Right ventricle myocardium superior (tissue), 1 donor: ENCODE data around the gene TMEM94. TPM values are rescaled to one million over a fixed set of nuclear protein-coding genes. Genes with fewer than 3 reads are reported as not detected.
A peak's percentile ranks its signal among the peaks of the same experiment; 100 is the strongest.

Experiments
- ATAC-seq: fragments of 200-7000 bp; cut with Tn5 transposase; one replicate; pipeline ENCODE4 v1.9.1; 2020; ENCODE audit warnings: mild to moderate bottlenecking; ENCODE audit not compliant: poor library complexity
- DNase-seq: peaks from one replicate; pipeline ENCODE4 v3.0.0-alpha.2; 2020
- intact Hi-C: fragments of 100-400 bp; cut with DNase I; formaldehyde crosslinking; loops from one replicate; pipeline ENCODE4 v1.11.2; 2022
- total RNA-seq: library from RNA; stranded (reverse); fragmentation: NEBNext Ultra II Directional; extraction: Animal tissue kit (Norgen Biotek cat#: 25700); gene quantifications from one replicate; pipeline ENCODE4 v1.2.1, GENCODE V29; 2021
- donor health status: DM: no; HTN: yes; CAD: no; lungs with severe emphysema.

TMEM94 gene
- total RNA-seq, 1 donor from 2014 or later: 38.0 TPM

DNA sequence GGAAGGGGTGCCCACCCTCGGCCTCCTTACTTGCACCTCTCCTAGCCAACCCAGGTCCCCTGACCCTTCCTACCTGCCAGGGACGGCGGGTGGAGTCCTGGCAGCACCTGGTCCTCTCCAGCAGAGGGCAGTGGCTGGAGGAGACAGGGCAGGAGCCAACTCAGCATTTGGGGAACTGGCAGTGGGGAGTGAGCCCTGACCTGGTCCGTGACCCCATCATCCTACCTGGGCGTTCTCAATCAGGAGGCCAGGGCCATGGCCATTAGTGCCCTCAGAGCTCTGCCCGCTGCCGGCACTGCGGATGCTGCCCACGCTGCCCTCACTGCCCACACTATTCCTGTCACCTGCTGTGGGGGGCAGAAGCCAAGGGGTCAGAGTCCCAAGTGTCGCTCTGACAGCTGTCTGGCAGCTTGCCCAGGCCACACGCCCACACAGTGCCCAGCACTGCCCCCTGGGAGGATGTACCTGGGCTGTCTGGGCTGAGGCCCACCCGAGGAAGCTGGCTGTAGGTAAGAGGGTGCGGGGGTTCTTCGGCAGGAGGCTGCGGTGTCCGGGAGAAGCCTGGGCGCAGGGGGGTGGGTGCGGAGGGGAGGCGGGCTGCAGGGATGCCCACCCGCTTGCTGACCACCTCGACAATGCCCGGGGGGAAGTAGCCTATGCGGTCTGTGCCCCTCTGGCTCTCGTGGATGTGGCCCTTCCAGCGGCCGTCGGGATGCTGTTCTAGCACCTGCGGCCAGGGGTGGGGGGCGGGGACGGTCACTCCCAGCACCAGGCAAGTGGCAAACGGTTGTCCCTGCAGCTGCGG is 48.1 kb downstream of the TMEM94 start:
- ATAC-seq (no peak), DNase-seq (no peak)
- intact Hi-C loops: no loop called here

- intact Hi-C loops: no loop called here
- DNase-seq: no peak
- ATAC-seq: no peak
These were observed 48.6 kb downstream of the TMEM94 start for GRCh38 chr17:75505152-75505409.

GRCh38 chr17:75505640-75506039 is 49.2 kb downstream of the TMEM94 start:
- no peak for DNase-seq
- ATAC-seq: no peak
- intact Hi-C loops: no loop called here

DNA sequence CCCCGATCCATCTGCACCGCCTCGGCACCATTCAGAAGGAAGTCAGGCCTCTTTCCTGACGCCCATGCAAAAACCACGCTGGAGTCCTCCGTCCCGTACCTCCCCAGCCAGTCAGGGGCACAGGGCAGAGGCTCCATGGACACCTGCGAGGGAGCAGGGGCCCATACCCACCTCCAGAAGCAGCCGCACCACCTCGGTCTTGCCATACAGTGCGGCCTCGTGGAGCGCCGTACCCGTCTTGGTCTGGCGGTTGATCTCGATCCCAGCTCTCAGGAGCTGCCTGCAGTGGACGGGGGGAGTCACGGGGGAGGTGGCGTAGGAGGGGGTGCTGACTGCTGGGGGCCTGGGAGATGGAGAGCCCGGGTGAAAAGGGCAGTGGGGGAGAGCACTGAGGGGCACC is 49.7 kb downstream of the TMEM94 start:
- DNase-seq: no peak
- intact Hi-C loops: no loop called here
- ATAC-seq: no peak

DNA sequence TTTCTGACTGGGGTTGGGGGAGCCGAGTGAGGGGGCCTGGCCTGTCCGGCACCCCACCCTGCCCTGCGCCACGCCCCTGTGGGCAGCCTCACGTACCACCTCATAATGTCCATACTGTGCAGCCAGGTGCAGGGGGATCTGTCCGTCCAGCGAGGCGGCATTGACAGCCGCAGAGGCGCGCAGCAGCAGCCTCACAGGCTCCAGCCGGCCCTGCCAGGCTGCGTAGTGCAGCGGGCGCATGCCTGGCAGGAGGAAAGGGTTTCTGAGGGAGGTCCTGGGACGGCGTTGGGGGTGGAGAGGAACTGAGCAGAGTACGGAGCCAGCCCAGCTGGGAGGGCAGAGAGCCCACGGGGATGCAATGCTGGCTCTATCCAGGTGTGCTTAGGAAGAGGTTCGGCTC is 50.5 kb downstream of the TMEM94 start:
- no peak for DNase-seq
- intact Hi-C loops: no loop called here

GRCh38 chr17:75507733-75508719 is 51.6 kb downstream of the TMEM94 start:
- DNase-seq (no peak), ATAC-seq (no peak)
- intact Hi-C loops: no loop called here

More for the DNA sequence above, 50.5 kb downstream of the TMEM94 start:
- no peak for ATAC-seq

- intact Hi-C loops: no loop called here
- peak; percentile 7 for ATAC-seq
- no peak for DNase-seq
These were observed 52.5 kb downstream of the TMEM94 start for GRCh38 chr17:75508931-75509361.

DNA sequence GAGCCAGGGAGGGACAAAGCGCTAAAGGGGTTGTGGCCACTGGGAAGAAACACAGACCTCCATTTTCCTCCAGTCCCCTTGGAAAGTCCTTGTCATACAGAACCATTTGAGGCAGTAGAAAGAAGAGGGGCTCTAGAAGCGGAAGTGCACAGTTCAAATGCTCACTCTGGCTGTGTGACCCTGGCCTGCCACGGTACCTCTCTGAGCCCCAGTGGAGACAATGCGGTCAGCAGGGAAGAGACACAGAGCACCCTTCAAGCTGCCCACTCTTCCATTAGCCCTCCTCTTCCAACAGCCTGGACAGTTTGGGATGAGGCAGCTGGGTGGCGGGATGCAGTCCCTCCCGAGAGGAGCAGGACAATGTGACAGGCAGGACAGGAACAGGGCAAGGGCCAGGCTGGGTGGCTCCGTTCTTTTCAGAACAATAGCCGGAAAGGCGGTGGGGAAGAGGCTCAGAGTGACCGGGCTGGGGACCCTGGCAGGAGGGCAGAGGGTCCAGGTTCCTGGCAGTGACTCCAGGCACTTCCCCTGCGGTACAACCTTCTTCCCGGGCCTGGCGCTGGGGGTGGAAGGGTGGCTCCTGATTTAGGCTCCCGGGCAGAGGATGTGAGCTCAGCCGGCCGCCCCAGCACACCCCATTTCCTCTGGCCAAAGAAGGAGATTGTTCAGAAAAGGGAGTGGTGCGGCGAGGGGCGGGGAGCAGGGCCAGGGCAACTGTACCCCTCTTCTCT is 53.3 kb downstream of the TMEM94 start:
- intact Hi-C loops: no loop called here
- peak; percentile 16 for ATAC-seq

DNA sequence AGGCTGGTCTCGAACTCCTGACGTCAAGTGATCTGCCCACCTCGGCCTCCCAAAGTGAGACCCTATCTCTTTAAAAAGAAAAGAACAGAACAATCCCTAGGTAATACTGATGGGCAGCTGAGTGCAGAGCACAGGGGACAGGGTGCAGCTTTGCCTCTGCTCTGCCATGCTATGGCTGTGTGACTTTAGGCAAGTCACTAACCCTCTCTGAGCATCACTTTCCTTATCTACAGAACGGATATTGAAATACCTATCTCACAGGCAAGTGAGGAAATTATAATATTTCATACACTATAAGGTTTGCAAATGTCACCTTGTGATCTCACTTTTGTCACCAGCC is 54.8 kb downstream of the TMEM94 start:
- ATAC-seq: no peak
- intact Hi-C loops: no loop called here
- DNase-seq: no peak

More for the DNA sequence above, 53.3 kb downstream of the TMEM94 start:
- peak; percentile 74 for DNase-seq

DNA sequence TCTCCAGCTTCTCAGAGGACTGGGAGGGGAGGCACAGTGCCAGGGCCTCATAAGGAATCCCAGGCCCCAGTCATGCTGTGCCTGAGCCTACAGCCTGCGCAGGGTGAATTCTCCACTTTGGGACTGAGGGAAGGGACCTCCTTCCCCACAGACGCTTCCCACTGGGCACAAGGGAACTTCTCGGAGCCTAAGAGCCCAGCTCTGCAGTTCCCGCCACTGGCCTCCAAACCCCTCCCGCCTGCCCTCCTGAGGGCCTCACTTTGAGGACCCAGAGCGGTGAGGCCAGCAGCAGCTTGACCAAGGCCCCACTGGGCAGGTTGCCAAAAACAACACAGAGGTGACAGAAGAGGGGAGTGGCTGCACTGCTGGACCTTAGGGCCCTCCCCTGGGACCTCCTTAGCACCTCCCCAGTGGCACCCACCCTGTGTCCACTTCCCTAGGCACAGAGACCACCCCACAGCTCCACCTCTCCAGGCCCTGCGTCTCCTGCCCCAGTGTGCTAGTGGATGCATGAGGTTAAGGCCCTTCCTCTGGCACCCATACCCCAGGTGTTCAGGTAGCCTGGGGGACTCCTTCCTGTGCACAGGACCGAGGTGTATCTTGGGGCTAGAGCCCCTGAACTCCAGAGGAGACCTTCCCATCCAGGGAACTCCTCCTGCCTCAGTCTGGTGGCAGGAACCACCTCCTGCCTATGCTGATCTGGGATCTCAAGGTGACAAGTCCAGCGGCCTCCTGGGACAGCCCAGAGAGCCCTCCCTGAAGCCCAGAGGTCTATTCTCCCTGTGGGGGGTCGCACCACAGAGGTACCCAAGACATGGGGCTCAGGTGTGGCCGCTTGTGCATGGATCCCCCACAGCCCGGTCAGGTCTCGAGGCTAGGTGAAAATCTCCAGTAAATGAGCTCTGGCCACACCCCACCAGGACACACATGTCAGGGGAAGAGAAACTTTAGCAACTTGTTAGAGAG is 55.5 kb downstream of the TMEM94 start:
- intact Hi-C loops: no loop called here
- peak; percentile 69 for DNase-seq
- no peak for ATAC-seq

DNA sequence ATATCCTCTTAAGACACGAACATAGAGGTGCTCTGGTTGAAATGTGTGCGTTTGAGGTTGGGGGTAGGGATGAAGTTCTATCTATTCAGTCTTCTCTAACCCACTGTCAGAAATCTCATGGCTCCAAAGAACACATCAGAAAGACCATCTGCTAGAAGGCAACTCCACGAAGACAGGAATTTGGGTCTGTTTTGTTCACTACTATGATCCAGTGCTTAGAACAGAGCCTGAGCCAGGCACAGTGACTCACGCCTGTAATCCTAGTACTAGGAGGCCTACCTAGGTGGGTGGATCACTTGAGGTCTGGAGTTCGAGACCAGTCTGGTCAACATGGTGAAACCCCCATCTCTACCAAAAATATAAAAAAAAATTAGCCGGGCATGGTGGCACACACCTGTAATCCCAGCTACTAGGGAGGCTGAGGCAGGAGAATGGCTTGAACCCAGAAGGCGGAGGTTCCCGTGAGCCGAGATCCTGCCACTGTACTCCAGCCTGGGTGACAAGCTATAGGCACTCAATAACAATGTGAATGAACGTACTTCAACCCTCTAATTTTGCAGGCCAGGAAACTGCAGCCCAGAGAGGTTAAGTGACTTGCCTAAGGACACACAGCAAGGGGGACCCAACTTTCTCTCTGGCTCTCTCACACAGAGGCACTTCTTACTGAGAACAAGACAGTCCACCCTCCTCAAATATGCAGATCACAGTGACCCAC is 56.6 kb downstream of the TMEM94 start:
- DNase-seq: no peak
- no peak for ATAC-seq
- intact Hi-C loops: no loop called here

DNA sequence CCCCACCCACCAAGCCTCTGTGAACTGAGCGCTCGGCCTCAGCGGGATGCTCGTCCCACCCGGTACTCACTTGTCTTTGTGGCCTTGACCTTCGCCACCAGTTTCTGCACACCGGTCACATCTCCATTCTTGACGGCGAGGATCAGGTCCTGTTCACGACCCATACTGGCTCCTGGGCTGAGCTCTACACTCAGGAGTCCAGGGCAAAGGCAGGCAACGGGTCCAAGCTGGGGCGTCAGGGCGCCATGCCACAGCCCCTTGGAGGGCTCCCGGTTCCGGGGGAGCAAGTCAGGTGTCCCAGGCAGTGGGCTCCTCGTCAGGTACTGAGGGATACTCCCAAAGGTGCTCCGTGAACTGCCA is 57.2 kb downstream of the TMEM94 start:
- intact Hi-C loops: no loop called here
- DNase-seq (no peak), ATAC-seq (no peak)

DNA sequence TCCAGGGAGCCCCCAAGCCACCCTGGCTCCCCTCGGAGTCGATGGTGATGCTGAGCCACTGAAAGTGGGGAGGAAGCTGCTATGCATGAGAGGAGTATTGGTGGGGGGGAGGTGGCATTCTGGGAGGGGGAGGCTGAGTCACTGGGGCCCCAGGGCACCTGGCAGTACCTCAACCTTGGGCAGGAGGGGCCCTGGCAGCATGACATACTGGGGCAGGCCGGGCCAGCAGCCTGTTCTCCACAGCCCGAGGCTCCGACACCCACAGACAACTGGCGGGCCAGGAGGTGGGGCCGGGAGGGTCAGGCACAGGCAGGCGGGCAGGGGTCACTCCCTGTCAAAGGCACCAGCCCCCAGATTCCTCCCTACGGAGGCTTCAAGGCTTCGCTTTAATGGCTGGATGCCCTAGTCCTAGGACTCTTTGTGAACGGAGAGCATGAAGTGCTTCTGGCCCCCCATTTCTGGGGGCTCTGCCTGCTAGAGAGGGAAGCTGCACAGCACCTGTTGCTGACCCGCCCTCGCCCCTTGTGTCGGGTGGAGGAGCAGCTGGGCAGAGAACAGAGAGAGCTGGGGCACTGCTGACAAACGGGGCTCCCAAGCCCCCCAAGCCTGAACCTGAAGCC is 58.0 kb downstream of the TMEM94 start:
- intact Hi-C loops: no loop called here
- no peak for DNase-seq
- no peak for ATAC-seq

DNA sequence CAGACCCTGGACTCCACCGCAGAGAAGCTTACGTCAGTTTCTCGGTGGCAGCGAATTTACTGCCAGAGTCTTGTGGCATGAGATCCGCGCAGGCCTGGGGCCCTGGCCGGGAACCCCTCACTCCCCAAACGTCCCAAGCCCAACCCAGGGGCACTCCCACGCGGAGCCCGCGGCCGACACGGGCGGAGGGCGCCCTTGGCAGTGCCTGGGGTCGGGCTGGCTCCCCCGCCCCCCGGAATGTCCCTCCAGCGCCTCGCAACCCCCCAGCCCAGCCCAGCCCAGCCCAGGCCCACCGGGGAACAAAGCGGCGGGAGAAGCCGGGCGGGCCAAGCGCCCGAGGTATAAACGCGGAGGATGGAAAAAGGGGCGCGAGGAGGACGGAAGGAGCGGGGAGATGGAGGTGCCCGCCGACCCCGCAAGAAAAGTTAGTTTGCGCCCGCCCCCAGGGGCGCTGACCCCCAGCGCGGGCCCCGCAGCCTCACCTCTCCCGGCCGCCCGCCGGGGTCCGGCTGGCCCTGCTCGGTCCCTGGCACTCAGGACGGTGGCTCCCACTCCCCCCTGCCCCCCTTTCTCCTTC is 58.6 kb downstream of the TMEM94 start:
- ATAC-seq: peak; percentile 0
- intact Hi-C loops: no loop called here
- no peak for DNase-seq

- peak; percentile 97 for DNase-seq
- intact Hi-C loops: loop anchor here (2.0 kb wide), 1 partner anchor 91 kb away; no protein-coding TSS in a partner anchor
- ATAC-seq: peak; percentile 94
These were observed 59.2 kb downstream of the TMEM94 start, which contains the start of gene CASKIN2 for GRCh38 chr17:75515496-75516254. CASKIN2 (minus strand) TSS chr17:75515537; CDS start chr17:75513804, 1,733 bp downstream.

- intact Hi-C loops: loop anchor here (2.0 kb wide), 1 partner anchor 91 kb away; no protein-coding TSS in a partner anchor
- DNase-seq (peak; percentile 98), ATAC-seq (peak; percentile 92)
These were observed 59.8 kb downstream of the TMEM94 start, which contains the start of gene TSEN54 for GRCh38 chr17:75516255-75516618. TSEN54 (plus strand) TSS chr17:75516528; CDS start chr17:75516561, 33 bp downstream.
